Measurements from ENCODE around the gene MYLK. TPM values are rescaled to one million over a fixed set of nuclear protein-coding genes. Genes with fewer than 3 reads are reported as not detected.

MYLK gene
- total RNA-seq, 2 donors from 2014 or later, result 30.5 to 85.1 TPM

DNA sequence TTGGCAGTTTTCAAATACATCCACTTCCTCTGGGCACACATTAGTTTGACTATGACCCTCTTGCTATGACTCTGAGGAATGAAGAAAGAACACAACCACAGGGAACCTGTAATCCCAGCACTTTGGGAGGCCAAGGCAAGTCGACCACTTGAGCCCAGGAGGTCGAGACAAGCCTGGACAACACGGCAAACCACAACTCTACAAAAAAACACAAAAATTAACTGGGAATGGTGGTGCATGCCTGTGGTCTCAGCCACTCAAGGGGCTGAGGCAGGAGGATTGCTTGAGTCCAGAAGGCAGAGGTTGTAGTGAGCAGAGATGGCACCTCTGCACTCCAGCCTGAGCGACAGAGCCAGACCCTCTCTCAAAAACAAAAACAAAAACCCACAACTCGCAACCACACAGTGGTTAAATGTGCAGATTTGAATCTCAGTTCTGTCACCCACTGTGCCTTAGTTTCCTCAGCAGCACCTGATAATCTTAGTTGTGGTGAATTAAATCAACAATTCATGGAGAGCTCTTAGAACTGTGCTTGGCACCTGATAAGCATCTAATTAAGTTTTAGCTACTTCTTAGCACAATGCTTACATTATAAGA lies 65.7 kb downstream of the MYLK start:
- peaks cover 0 to 13% of the 10 kb centered on the region in 2 donors for H3K4me1 ChIP-seq
- H3K36me3 ChIP-seq, result no peaks in the 10 kb centered on the region
- H3K27me3 ChIP-seq, result no peaks in the 10 kb centered on the region
- H3K27ac ChIP-seq, result no peak overlapping the region
- H3K4me3 ChIP-seq, result no peak overlapping the region
- no peaks in the 10 kb centered on the region for H3K9me3 ChIP-seq
- TF ChIP-seq, protein P1, sequence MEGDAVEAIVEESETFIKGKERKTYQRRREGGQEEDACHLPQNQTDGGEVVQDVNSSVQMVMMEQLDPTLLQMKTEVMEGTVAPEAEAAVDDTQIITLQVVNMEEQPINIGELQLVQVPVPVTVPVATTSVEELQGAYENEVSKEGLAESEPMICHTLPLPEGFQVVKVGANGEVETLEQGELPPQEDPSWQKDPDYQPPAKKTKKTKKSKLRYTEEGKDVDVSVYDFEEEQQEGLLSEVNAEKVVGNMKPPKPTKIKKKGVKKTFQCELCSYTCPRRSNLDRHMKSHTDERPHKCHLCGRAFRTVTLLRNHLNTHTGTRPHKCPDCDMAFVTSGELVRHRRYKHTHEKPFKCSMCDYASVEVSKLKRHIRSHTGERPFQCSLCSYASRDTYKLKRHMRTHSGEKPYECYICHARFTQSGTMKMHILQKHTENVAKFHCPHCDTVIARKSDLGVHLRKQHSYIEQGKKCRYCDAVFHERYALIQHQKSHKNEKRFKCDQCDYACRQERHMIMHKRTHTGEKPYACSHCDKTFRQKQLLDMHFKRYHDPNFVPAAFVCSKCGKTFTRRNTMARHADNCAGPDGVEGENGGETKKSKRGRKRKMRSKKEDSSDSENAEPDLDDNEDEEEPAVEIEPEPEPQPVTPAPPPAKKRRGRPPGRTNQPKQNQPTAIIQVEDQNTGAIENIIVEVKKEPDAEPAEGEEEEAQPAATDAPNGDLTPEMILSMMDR (IDR thresholded peaks at IDR 0.05), result no peak
- DNase-seq (ENCODE audit: low spot score), result no peak

DNA sequence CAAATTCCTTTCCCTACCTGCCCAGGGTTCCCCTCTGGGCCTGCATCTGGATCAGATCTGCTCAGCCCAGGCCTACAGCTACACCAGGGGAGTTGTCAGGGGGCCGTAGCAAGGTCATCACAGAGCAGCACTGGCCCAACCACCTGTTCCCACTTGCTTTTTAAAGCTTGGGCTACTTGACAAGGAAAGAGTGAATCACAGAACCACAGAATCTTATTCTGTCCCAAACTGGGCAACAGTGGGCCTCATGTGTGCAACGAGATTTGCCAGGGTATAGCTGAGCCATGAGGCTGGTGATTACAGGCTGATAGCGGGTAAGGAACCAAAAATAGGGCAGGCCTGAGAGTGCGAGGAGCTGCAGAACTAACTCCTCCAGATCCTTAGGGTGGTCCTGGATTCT lies 66.7 kb downstream of the MYLK start:
- Histone ChIP-seq H3K4me3 (no peak overlapping the region), H3K27ac (peak overlapping the region in 1 of 2 donors; percentile 4), H3K4me1 (peaks cover 0 to 19% of the 10 kb centered on the region in 2 donors), H3K27me3 (no peaks in the 10 kb centered on the region), H3K9me3 (no peaks in the 10 kb centered on the region), H3K36me3 (no peaks in the 10 kb centered on the region)
- TF ChIP-seq, protein P1 (IDR thresholded peaks at IDR 0.05), result no peak
- DNase-seq (ENCODE audit: low spot score), result no peak

DNA sequence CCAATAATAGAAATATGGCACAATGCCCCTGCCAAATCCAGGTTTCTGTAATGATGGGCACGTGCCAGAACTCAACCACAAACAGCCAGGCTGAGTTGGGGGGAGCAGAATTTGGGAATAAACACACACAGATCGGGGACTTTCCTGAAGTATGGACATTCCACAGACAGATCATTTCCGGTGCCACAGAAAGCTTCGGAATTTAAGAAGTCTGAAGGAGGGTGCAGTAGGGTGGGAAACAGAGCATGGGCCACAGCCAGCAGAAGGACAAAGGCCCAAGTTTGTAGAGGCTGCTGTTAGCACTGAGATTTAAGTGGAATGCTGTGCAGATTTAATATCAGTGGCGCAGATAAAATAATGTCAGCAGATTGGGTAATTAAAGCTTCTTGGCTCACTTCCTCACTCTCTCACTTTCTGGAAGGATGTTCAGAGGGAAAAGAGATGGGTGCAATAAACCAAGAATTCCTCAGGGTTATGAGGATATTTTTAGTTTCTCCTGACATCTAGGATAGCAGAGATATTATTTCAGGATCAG lies 67.4 kb downstream of the MYLK start:
- Histone ChIP-seq H3K4me1 (peaks cover 0 to 19% of the 10 kb centered on the region in 2 donors), H3K36me3 (no peaks in the 10 kb centered on the region), H3K9me3 (no peaks in the 10 kb centered on the region), H3K27me3 (no peaks in the 10 kb centered on the region), H3K4me3 (no peak overlapping the region), H3K27ac (peak overlapping the region in 1 of 2 donors; percentile 4)
- TF ChIP-seq, protein P1 (IDR thresholded peaks at IDR 0.05), result no peak
- DNase-seq (ENCODE audit: low spot score), result no peak

DNA sequence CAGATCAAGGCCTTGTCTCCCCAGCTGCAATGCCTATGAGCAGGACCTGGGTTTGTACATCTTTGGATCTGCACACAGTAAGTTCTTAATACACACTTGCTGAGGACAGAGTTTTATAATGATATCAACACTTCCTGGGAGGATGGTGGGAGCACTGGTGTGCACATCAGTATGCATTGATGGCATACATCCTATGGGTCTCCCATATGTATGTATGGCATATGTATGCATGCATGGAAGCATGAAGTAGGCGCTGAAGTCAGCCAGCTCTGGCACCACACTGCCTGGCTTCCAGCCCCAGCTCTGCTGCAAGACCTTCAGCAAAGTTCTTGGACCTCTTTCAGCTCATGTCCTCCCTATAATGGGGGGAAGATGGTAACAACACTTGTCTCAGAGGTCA lies 68.2 kb downstream of the MYLK start:
- Histone ChIP-seq H3K36me3 (no peaks in the 10 kb centered on the region), H3K4me1 (peaks cover 0 to 19% of the 10 kb centered on the region in 2 donors), H3K27me3 (no peaks in the 10 kb centered on the region), H3K9me3 (no peaks in the 10 kb centered on the region), H3K27ac (no peak overlapping the region), H3K4me3 (no peak overlapping the region)
- TF ChIP-seq, protein P1 (IDR thresholded peaks at IDR 0.05), result no peak
- no peak for DNase-seq (ENCODE audit: low spot score)

DNA sequence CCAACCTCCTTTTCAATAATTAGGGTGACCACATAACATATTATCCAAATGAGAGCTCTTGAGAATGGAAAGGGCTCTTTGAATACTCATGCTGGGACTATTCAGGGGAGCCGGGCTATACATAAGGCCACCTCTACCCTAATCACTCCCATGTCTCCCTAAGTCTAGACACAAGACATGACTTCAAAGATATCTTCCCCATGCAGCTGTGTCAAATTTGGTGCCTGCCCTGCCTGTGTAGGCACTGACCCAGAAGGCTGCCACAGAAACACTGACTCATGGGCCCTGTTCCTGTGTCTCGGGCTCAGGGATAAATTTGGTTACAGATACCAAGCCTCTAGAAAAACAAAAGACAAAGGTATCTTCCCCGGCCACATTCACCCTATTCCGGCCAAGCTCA lies 70.3 kb downstream of the MYLK start:
- Histone ChIP-seq H3K4me1 (peaks cover 0 to 19% of the 10 kb centered on the region in 2 donors), H3K36me3 (no peaks in the 10 kb centered on the region), H3K9me3 (no peaks in the 10 kb centered on the region), H3K4me3 (no peak overlapping the region), H3K27ac (peak overlapping the region in 1 of 2 donors; percentile 77), H3K27me3 (no peaks in the 10 kb centered on the region)
- no peak for DNase-seq (ENCODE audit: low spot score)
- TF ChIP-seq, protein P1 (IDR thresholded peaks at IDR 0.05), result no peak

DNA sequence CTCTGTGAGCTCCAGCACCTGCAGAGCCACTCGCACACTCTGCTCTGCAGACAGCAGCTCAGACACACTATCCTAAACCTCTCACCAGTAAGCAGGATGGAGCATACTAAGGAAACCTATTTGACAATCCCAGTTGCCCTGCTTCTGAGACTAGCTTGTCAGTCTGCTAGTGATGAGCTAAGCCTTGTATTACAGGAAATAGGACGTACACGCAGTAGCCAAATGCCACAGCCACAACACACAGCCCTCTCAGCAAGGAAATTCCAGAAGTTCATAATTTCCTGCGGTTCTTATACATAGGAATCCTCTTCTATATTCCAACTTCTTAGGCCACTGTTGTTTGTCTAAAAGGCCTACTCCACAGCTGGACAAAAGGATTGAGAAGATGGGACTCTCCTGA lies 74.5 kb downstream of the MYLK start:
- Histone ChIP-seq H3K27me3 (no peaks in the 10 kb centered on the region), H3K9me3 (no peaks in the 10 kb centered on the region), H3K27ac (no peak overlapping the region), H3K4me3 (no peak overlapping the region), H3K4me1 (peaks cover 0 to 6% of the 10 kb centered on the region in 2 donors), H3K36me3 (no peaks in the 10 kb centered on the region)
- TF ChIP-seq, protein P1 (IDR thresholded peaks at IDR 0.05), result no peak
- DNase-seq (ENCODE audit: low spot score), result no peak
